ENCODE measurements around the gene PFN4. TPM values are rescaled to one million over a fixed set of nuclear protein-coding genes. Genes with fewer than 3 reads are reported as not detected.

The PFN4 gene
- total and polyA plus RNA-seq, 9 of the 15 experiments (the other 6 are each of a cell fraction or from before 2014, with no cell fraction given): 0.07 to 0.54 (median 0.31) TPM; not detected in 2

- BruUV-seq (replicated peaks): no TSS peak
- no peak for FAIRE-seq
- TF ChIP-seq ZNF583 (CRISPR knock-in tag; IDR thresholded peaks at IDR 0.05) (no peak), KAT8 (IDR thresholded peaks at IDR 0.05; ENCODE audit: low read depth) (no peak), HMGXB4 (CRISPR knock-in tag; IDR thresholded peaks at IDR 0.05) (peak; percentile 97), RBM25 (IDR thresholded peaks at IDR 0.05; ENCODE audit: low read depth, low read length, severe bottlenecking) (no peak), TBP (optimal IDR thresholded peaks at IDR 0.05; ENCODE audit: low read depth, low read length) (peak; percentile 87), MAFF (IDR thresholded peaks at IDR 0.05; ENCODE audit: low read length) (no peak), ATF4 (CRISPR knock-in tag; IDR thresholded peaks at IDR 0.05) (no peak), ETV5 (CRISPR knock-in tag; IDR thresholded peaks at IDR 0.05; ENCODE audit: low read depth) (peak; percentile 34), ZNF354B (CRISPR knock-in tag; IDR thresholded peaks at IDR 0.05) (no peak), NR2C1 (IDR thresholded peaks at IDR 0.05) (no peak; the same call in 1 of the 2 replicates), NR2C1 (tag; IDR thresholded peaks at IDR 0.05) (no peak), HLTF (IDR thresholded peaks at IDR 0.05) (peak; percentile 46), ELF4 (CRISPR knock-in tag; IDR thresholded peaks at IDR 0.05) (no peak), GTF2F1 (IDR thresholded peaks at IDR 0.05; ENCODE audit: low read depth, low read length) (no peak), ARID4B (CRISPR knock-in tag; IDR thresholded peaks at IDR 0.05) (no peak; the same call in 1 of the 2 replicates), PHF20 (IDR thresholded peaks at IDR 0.05; ENCODE audit: partially characterized antibody) (peak; percentile 61)
Measured at GRCh38 chr2:24084386-24085199, 38.5 kb downstream of the PFN4 start, which contains the start of gene TP53I3. TSS of gene TP53I3 (minus strand) at chr2:24084834. CDS start at chr2:24084326, 508 bp downstream.

More at GRCh38 chr2:24084386-24085199, 38.5 kb downstream of the PFN4 start, which contains the start of gene TP53I3:
- Histone ChIP-seq H3K9ac (ENCODE audit: insufficient read depth in 1 of 2, low read depth in 2 of 2, low read length in 2 of 2) (peak within 1 kb of the TSS; percentile 77 to 94), H3K9me3 (replicated peaks; ENCODE audit: control insufficient read depth, insufficient read depth, low read depth, low read length) (no peaks in the 10 kb centered on the region), H3K4me1 (replicated peaks in 1 of 2; ENCODE audit: control insufficient read depth in 2 of 2, insufficient read depth in 2 of 2, low read length in 2 of 2) (peaks cover 12 to 18% of the 10 kb centered on the region in 2 experiments; a peak in 4 of 5 replicates), H3K27me3 (ENCODE audit: control insufficient read depth in 2 of 2, insufficient read depth in 2 of 2, low read length in 2 of 2) (no peaks in the 10 kb centered on the region), H3K9me1 (ENCODE audit: control insufficient read depth, insufficient read depth, low read length) (no peaks in the 10 kb centered on the region), H3K4me2 (ENCODE audit: insufficient read depth, low read length) (peak within 1 kb of the TSS; percentile 89), H3K27ac (ENCODE audit: extremely low read depth, low read depth, low read length) (peak within 1 kb of the TSS; percentile 75), H3K79me2 (ENCODE audit: control insufficient read depth, insufficient read depth, low read length) (no peaks in the 10 kb centered on the region; the same call in 2 of the 3 replicates), H3K4me3 (peak within 1 kb of the TSS; percentile 58), H2AFZ (ENCODE audit: low read depth, low read length) (peak within 1 kb of the TSS; percentile 95), H4K20me1 (replicated peaks; ENCODE audit: control insufficient read depth, insufficient read depth, low read length) (no peaks in the 10 kb centered on the region), H3K36me3 (ENCODE audit: control insufficient read depth, insufficient read depth, low read length) (peaks cover 13% of the 10 kb centered on the region; the same call in 2 of the 3 replicates)
- DNase-seq (ENCODE audit: extremely low read depth in 1 of 4, low spot score in 3 of 4) (peak; percentile 90 to 95 (median 92)), ATAC-seq (peak; percentile 95)
- CTCF ChIA-PET (ENCODE audit: low intra/inter-chr PET ratio): interaction anchor here (0.6 to 2.3 kb wide), 4 partner anchors 80 to 168 kb away, joined by 3 to 10 read pairs (median 6); partner anchors contain the start of gene ATAD2B
- intact Hi-C loops (cut with micrococcal nuclease): loop anchor here (1.0 to 2.0 kb wide), 6 partner anchors 38 to 298 kb away; partner anchors contain the start of genes ATAD2B, FAM228B and PFN4
- POLR2A ChIA-PET: interaction anchor here (0.5 to 1.8 kb wide), 15 partner anchors 9 to 1103 kb away, joined by 3 to 12 read pairs (median 3); partner anchors contain the start of genes ATAD2B, NCOA1, SF3B6 and WDCP
- WGBS (ENCODE audit: insufficient coverage, low coverage, missing lambda C conversion rate): under 1% methylated on average over 38 of the region's 44 CpGs
- in situ Hi-C loops (cut with MboI): no loop called here
